Measurements from ENCODE around the gene CLCN1.

GRCh38 chr7:143321242-143321641 is 5.3 kb downstream of the CLCN1 start:
- TF ChIP-seq GTF2F1 (IDR thresholded peaks at IDR 0.05; ENCODE audit: borderline replicate concordance, low read depth, low read length) (no peak), TEAD4 (IDR thresholded peaks at IDR 0.05; ENCODE audit: low read depth, low read length) (no peak), CHD2 (IDR thresholded peaks at IDR 0.05; ENCODE audit: low read length) (no peak), TAF1 (IDR thresholded peaks at IDR 0.05; ENCODE audit: low read depth, low read length) (no peak), POLR2A (IDR thresholded peaks at IDR 0.05; ENCODE audit: control extremely low read depth in 1 of 2, low read depth in 2 of 2, low read length in 2 of 2) (no peak), RAD21 (IDR thresholded peaks at IDR 0.05 in 1 of 2, conservative IDR thresholded peaks at IDR 0.05 in 1 of 2; ENCODE audit: low read depth in 2 of 2, low read length in 2 of 2) (no peak; a peak in 1 of 4 replicates), POLR2AphosphoS5 (IDR thresholded peaks at IDR 0.05; ENCODE audit: low read depth, low read length) (no peak), CREB1 (IDR thresholded peaks at IDR 0.05) (no peak)
- TF ChIP-seq, protein P1, sequence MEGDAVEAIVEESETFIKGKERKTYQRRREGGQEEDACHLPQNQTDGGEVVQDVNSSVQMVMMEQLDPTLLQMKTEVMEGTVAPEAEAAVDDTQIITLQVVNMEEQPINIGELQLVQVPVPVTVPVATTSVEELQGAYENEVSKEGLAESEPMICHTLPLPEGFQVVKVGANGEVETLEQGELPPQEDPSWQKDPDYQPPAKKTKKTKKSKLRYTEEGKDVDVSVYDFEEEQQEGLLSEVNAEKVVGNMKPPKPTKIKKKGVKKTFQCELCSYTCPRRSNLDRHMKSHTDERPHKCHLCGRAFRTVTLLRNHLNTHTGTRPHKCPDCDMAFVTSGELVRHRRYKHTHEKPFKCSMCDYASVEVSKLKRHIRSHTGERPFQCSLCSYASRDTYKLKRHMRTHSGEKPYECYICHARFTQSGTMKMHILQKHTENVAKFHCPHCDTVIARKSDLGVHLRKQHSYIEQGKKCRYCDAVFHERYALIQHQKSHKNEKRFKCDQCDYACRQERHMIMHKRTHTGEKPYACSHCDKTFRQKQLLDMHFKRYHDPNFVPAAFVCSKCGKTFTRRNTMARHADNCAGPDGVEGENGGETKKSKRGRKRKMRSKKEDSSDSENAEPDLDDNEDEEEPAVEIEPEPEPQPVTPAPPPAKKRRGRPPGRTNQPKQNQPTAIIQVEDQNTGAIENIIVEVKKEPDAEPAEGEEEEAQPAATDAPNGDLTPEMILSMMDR (IDR thresholded peaks at IDR 0.05; ENCODE audit: control extremely low read depth in 1 of 3, insufficient read depth in 1 of 3, low read depth in 1 of 3, low read length in 3 of 3): peak in 2 of 3 experiments; percentile 13 to 14; a peak in 2 of 4 replicates
